Pancreas (tissue), 10 donors: ENCODE results near the gene CRLF2. TPM values are rescaled to one million over a fixed set of nuclear protein-coding genes. Genes with fewer than 3 reads are reported as not detected.
A peak's percentile ranks its signal among the peaks of the same experiment; 100 is the strongest.

Experiments
- ATAC-seq, 4 donors: fragments of 200-7000 bp; cut with Tn5 transposase; one replicate each; pipeline versions ENCODE4 v1.8.0 to v1.9.1; 2020; ENCODE audit warnings: mild to moderate bottlenecking in 4 of 4, moderate library complexity in 4 of 4
- DNase-seq, 6 donors: peaks; one replicate each; pipeline ENCODE4 v3.0.0-alpha.2; 2020
- FAIRE-seq: peaks from 2 replicates; lab custom pipeline; 2012; peaks lifted over from hg19 to GRCh38; lab: Jason Lieb, UNC
- H3K27ac ChIP-seq, 4 donors: fragments of 200-600 bp; sonication (generic); 1 replicate in 3 of 4; 2 replicates in 1 of 4; pipeline versions ENCODE4 v1.5.0 to v1.8.0; 2020
- H3K27me3 ChIP-seq, 4 donors: fragments of 200-600 bp; one replicate each; pipeline ENCODE4 v1.8.0; 2021
- H3K36me3 ChIP-seq, 3 donors: fragments of 200-600 bp; sonication (generic) in 1 of 3; one replicate each; pipeline versions ENCODE4 v1.5.0 to v1.8.0; 2020 to 2021
- H3K4me1 ChIP-seq, 3 donors: fragments of 200-600 bp; one replicate each; pipeline ENCODE4 v1.8.0; 2021
- H3K4me3 ChIP-seq, 4 donors: fragments of 200-600 bp; sonication (generic) in 2 of 4; one replicate each; pipeline versions ENCODE4 v1.5.0 to v1.8.0; 2020 to 2021
- H3K9me3 ChIP-seq, 4 donors: fragments of 200-600 bp; one replicate each; pipeline ENCODE4 v1.8.0; 2021
- CTCF ChIP-seq, 4 donors: fragments of 200-600 bp; sonication (generic) in 3 of 4; IDR thresholded peaks; one replicate each; pipeline versions ENCODE4 v1.5.0 to v1.8.0; 2021; ENCODE audit warnings: antibody characterized with exemption in 4 of 4
- WGBS, 2 donors: extraction: QIAGEN DNeasy Blood & Tissue Kit; methylation state at CpG; one replicate each; pipeline ENCODE4 v1.1.7; 2013; 5-methylcytosine and 5-hydroxymethylcytosine counted together
- intact Hi-C, 3 donors: fragments of 100-400 bp; cut with DNase I; formaldehyde crosslinking; loops; one replicate each; pipeline versions ENCODE4 v1.11.1 to v1.14.2; 2022
- polyA plus RNA-seq, 2 donors: library from polyadenylated mRNA; stranded (reverse); fragments of 200-250 nt; gene quantifications; one replicate each; pipeline ENCODE4 v1.2.3, GENCODE V29; 2013
- total RNA-seq, 6 donors: library from RNA; stranded (reverse); fragmentation: NEBNext Ultra II Directional in 4 of 6; extraction: Animal tissue kit (Norgen Biotek cat#: 25700) in 4 of 6; gene quantifications; one replicate each; pipeline versions ENCODE4 v1.2.1 to v1.2.4, GENCODE V29; 2021 to 2023
- donor health status: healthy with polysubstance abuse.
- donor health status: DM: no; HTN: no; CAD: no; lungs with moderate emphysema.
- donor health status: DM: no; HTN: no; CAD: no.
- donor health status: control.
- donor health status: control.
- donor health status: Bipolar disorder and iron deficiency.
- donor health status: DM: yes; HTN: yes; CAD: no.
- donor health status: DM: no; HTN: no; CAD: no.
- donor health status: DM: no; HTN: no; CAD: no.
- donor health status: DM: yes; HTN: yes; CAD: no.

The CRLF2 gene
- total and polyA plus RNA-seq, 8 donors: 0.07 to 0.12 TPM; not detected in 6

GRCh38 chrX:1213971-1214370 lies 1.5 kb upstream of the CRLF2 start:
- Histone ChIP-seq H3K27ac (no peak overlapping the region), H3K36me3 (no peaks in the 10 kb centered on the region), H3K9me3 (no peaks in the 10 kb centered on the region), H3K4me1 (no peaks in the 10 kb centered on the region), H3K4me3 (no peak overlapping the region), H3K27me3 (no peaks in the 10 kb centered on the region)
- intact Hi-C loops: no loop called here
- no peak for TF ChIP-seq CTCF (IDR thresholded peaks at IDR 0.05)
- WGBS, 2 donors: 67 to 84% methylated on average over 11 of the region's 11 CpGs
- no peak for ATAC-seq
- DNase-seq: peak in 1 of 6 donors; percentile 5
- FAIRE-seq: no peak

GRCh38 chrX:1210844-1211243 lies 1.6 kb downstream of the CRLF2 start:
- no peak for TF ChIP-seq CTCF (IDR thresholded peaks at IDR 0.05)
- Histone ChIP-seq H3K4me3 (no peak overlapping the region), H3K27ac (no peak overlapping the region), H3K36me3 (no peaks in the 10 kb centered on the region), H3K4me1 (no peaks in the 10 kb centered on the region), H3K27me3 (no peaks in the 10 kb centered on the region), H3K9me3 (no peaks in the 10 kb centered on the region)
- ATAC-seq (no peak), DNase-seq (no peak), FAIRE-seq (no peak)
- intact Hi-C loops: no loop called here
- 73 to 78% methylated on average over 1 of the region's 1 CpG for WGBS, 2 donors

- TF ChIP-seq CTCF (IDR thresholded peaks at IDR 0.05): no peak
- no peaks in the 10 kb centered on the region for H3K9me3 ChIP-seq
- no peak overlapping the region for H3K4me3 ChIP-seq
- no peak overlapping the region for H3K27ac ChIP-seq
- no peak for ATAC-seq
- FAIRE-seq: no peak
- H3K4me1 ChIP-seq: peaks cover 0 to 6% (median 0%) of the 10 kb centered on the region in 3 donors
- H3K27me3 ChIP-seq: no peaks in the 10 kb centered on the region
- WGBS, 2 donors: 46 to 48% methylated on average over 15 of the region's 15 CpGs
- intact Hi-C loops: no loop called here
- no peaks in the 10 kb centered on the region for H3K36me3 ChIP-seq
- no peak for DNase-seq
These were observed 4.9 kb downstream of the CRLF2 start for GRCh38 chrX:1207496-1208025.

GRCh38 chrX:1205681-1206611 lies 6.5 kb downstream of the CRLF2 start:
- WGBS, 2 donors: 1 to 3% methylated on average over 33 of the region's 33 CpGs
- Histone ChIP-seq H3K27ac (no peak overlapping the region), H3K27me3 (no peaks in the 10 kb centered on the region), H3K36me3 (no peaks in the 10 kb centered on the region), H3K9me3 (no peaks in the 10 kb centered on the region), H3K4me3 (peak overlapping the region in 3 of 4 donors; percentile 14 to 40 (median 18)), H3K4me1 (peaks cover 0 to 6% (median 0%) of the 10 kb centered on the region in 3 donors)
- DNase-seq: peak in 3 of 6 donors; percentile 17 to 41 (median 29)
- intact Hi-C loops: no loop called here
- no peak for TF ChIP-seq CTCF (IDR thresholded peaks at IDR 0.05)
- FAIRE-seq: peak; percentile 73
- peak; percentile 88 to 94 (median 94) for ATAC-seq
